GM21381 (cell line): Measurements from ENCODE around the gene RBPJL.

Experiments used
- ATAC-seq: cut with Tn5 transposase; IDR thresholded peaks from one replicate; pipeline ENCODE4 v1.9.1; 2021; ENCODE audit warnings: mild to moderate bottlenecking, moderate library complexity; ENCODE audit not compliant: unreplicated experiment

Gene RBPJL

GRCh38 chr20:45293041-45294002 lies 13.3 kb upstream of the RBPJL start:
- no peak for ATAC-seq

- ATAC-seq: no peak
Observed at GRCh38 chr20:45294003-45294368, 12.7 kb upstream of the RBPJL start.

- no peak for ATAC-seq
Observed at GRCh38 chr20:45294659-45295058, 12.0 kb upstream of the RBPJL start.

GRCh38 chr20:45297786-45298497 lies 8.7 kb upstream of the RBPJL start:
- no peak for ATAC-seq

GRCh38 chr20:45299786-45300185 lies 6.9 kb upstream of the RBPJL start:
- no peak for ATAC-seq

- peak; percentile 61 for ATAC-seq
Observed at GRCh38 chr20:45300961-45301360, 5.7 kb upstream of the RBPJL start.

- no peak for ATAC-seq
Observed at GRCh38 chr20:45301824-45302271, 4.8 kb upstream of the RBPJL start.

- ATAC-seq: no peak
Observed at GRCh38 chr20:45303586-45304463, 2.8 kb upstream of the RBPJL start.

GRCh38 chr20:45304464-45304999 lies 2.1 kb upstream of the RBPJL start:
- no peak for ATAC-seq

- ATAC-seq: no peak
Observed at GRCh38 chr20:45305262-45305661, 1.4 kb upstream of the RBPJL start.

- no peak for ATAC-seq
Observed at GRCh38 chr20:45307076-45307640, 518 bp downstream of the RBPJL start.

- no peak for ATAC-seq
Observed at GRCh38 chr20:45308117-45308778, 1.6 kb downstream of the RBPJL start, which contains the start of gene MATN4. MATN4 (minus strand) TSS chr20:45308299; CDS start chr20:45305582, 2,717 bp downstream.

GRCh38 chr20:45309075-45309474 lies 2.4 kb downstream of the RBPJL start:
- ATAC-seq: no peak

GRCh38 chr20:45311589-45312211 lies 5.1 kb downstream of the RBPJL start:
- no peak for ATAC-seq

GRCh38 chr20:45312241-45312640 lies 5.6 kb downstream of the RBPJL start:
- ATAC-seq: no peak

GRCh38 chr20:45313065-45313695 lies 6.5 kb downstream of the RBPJL start:
- ATAC-seq: no peak

GRCh38 chr20:45313943-45314342 lies 7.3 kb downstream of the RBPJL start:
- ATAC-seq: no peak

GRCh38 chr20:45315672-45316071 lies 9.0 kb downstream of the RBPJL start:
- ATAC-seq: no peak
